NB4 (cell line): ENCODE data around the gene DCDC2.
"Not testable (repeated sequence)": the region's sequence is repeated elsewhere in the genome, so short reads cannot be mapped to it uniquely, and the experiment has no call there.

Experiments used
- DNase-seq: peaks from one replicate; pipeline ENCODE4 v3.0.0; 2010; ENCODE audit warnings: low read depth
- H3K4me3 ChIP-seq: one replicate; pipeline ENCODE4 v1.5.1; 2011; ENCODE audit warnings: mild to moderate bottlenecking, low read depth, low read length, moderate library complexity
- CTCF ChIP-seq: IDR thresholded peaks from one replicate; pipeline ENCODE4 v1.5.1; 2012; ENCODE audit warnings: low read depth, low read length
- MAX ChIP-seq: IDR thresholded peaks from 2 replicates; pipeline ENCODE4 v1.6.1; 2011; ENCODE audit warnings: low read depth, low read length
- MYC ChIP-seq: IDR thresholded peaks from 2 replicates; pipeline ENCODE4 v1.6.1; 2011; ENCODE audit warnings: low read depth, low read length
- POLR2A ChIP-seq: IDR thresholded peaks from 2 replicates; pipeline ENCODE4 v1.6.1; 2011; ENCODE audit warnings: mild to moderate bottlenecking; ENCODE audit not compliant: insufficient read length; ENCODE audit errors: extremely low read depth

Gene DCDC2

GRCh38 chr6:24270011-24270410 lies 87.8 kb downstream of the DCDC2 start:
- no peak for DNase-seq
- H3K4me3 ChIP-seq: no peak overlapping the region
- TF ChIP-seq POLR2A: no peak
- TF ChIP-seq MAX: no peak
- TF ChIP-seq CTCF: no peak
- no peak for TF ChIP-seq MYC

- DNase-seq, H3K4me3 ChIP-seq: not testable (repeated sequence)
These were observed 99.6 kb downstream of the DCDC2 start for GRCh38 chr6:24258214-24258613.

- H3K4me3 ChIP-seq: no peak overlapping the region
- DNase-seq: no peak
- TF ChIP-seq MYC (no peak), MAX (no peak)
These were observed 100.6 kb downstream of the DCDC2 start for GRCh38 chr6:24257282-24257681.

GRCh38 chr6:24255676-24256075 lies 102.2 kb downstream of the DCDC2 start:
- H3K4me3 ChIP-seq: no peak overlapping the region
- DNase-seq: no peak
- TF ChIP-seq MAX (no peak), MYC (no peak), POLR2A (no peak), CTCF (no peak)

GRCh38 chr6:24253360-24253759 lies 104.5 kb downstream of the DCDC2 start:
- DNase-seq: no peak
- TF ChIP-seq POLR2A (no peak), MAX (no peak)
- no peak overlapping the region for H3K4me3 ChIP-seq

- DNase-seq: no peak
- TF ChIP-seq POLR2A: no peak
- TF ChIP-seq MAX: no peak
- TF ChIP-seq MYC: no peak
- TF ChIP-seq CTCF: no peak
- no peak overlapping the region for H3K4me3 ChIP-seq
These were observed 105.6 kb downstream of the DCDC2 start for GRCh38 chr6:24252280-24252679.

GRCh38 chr6:24251339-24251738 lies 106.5 kb downstream of the DCDC2 start:
- no peak for TF ChIP-seq POLR2A
- no peak for TF ChIP-seq MAX
- TF ChIP-seq CTCF: no peak
- TF ChIP-seq MYC: no peak
- DNase-seq: no peak
- H3K4me3 ChIP-seq: no peak overlapping the region
